ENCODE data around the gene MEX3D.
A peak's percentile ranks its signal among the peaks of the same experiment; 100 is the strongest.

The MEX3D gene

DNA sequence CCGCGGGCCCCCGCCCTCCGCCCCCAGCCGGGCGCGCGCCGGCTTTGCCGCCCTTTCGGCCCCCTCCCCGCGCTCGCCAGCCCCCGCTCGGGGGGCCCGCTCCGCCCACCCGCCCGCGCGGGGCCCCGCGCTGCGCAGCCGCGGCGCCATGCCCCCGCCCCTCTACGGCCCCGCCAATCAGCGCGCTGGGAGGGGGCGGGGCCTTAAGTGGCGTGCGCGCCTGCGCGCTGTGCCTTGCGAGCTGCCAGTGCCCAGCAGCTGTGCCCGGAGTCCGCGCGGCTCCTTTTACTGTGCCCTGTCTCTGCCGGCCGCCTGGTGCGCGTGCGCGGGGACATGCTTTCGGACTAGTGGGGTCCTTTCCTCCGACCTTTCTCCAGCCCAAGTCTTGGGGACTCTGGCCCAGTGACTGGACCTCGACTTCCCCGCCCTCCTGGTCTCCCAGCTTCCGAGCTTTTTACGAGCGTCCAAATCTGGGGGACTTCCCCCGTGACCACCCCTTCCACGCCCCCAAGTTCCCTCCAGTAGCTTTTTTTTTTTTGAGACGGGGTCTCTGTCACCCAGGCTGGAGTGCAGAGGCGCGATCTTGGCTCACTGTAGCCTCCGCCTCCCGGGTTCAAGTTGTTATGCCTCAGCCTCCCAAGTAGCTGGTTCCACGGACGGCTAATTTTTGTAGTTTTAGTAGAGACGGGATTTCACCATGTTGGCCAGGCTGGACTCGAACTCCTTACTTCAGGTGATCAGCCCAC is 24.8 kb upstream of the MEX3D start, which contains the start of gene MBD3:
TSS of gene MBD3 (minus strand) at position 111 of the 746 bp plus-strand sequence. CDS start 234 bp downstream, outside the sequence.
- DNase-seq, result peak; percentile 87

DNA sequence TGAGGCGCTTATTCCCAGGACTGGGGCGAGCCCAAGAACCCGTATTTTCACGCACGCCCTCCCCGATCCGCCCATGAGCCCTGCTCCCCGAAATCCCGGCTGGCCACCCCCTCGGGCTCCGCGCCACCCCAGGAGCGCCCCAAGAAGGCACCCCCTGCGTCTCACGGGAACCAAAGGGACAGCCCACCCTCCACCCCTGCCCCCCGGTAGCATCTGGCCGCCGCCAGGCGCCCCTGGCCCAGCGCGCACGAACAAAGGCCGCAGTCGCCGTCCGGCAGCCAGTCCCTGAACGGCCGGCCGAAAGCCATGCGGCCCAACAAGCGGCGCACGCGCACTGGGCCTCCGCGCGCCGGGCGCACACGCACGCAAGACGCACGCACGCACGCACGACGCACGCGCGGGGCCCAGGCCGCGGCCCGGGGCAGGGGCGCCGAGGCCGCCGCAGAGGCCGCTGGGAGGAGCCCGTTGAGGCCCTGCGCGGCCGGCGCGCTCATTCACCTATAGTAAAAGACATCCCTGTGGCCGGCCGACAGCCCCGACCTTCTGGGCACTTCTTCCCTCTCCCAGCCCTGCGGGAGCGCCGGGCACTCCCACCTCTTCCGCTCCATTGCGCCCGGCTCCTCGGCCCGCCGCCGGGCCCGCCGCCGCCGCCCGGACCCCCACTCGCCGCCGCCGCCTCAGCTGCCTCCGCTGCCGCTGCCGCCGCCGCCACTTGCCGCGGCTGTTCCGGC is 24.1 kb upstream of the MEX3D start:
- DNase-seq, result peak; percentile 66

DNA sequence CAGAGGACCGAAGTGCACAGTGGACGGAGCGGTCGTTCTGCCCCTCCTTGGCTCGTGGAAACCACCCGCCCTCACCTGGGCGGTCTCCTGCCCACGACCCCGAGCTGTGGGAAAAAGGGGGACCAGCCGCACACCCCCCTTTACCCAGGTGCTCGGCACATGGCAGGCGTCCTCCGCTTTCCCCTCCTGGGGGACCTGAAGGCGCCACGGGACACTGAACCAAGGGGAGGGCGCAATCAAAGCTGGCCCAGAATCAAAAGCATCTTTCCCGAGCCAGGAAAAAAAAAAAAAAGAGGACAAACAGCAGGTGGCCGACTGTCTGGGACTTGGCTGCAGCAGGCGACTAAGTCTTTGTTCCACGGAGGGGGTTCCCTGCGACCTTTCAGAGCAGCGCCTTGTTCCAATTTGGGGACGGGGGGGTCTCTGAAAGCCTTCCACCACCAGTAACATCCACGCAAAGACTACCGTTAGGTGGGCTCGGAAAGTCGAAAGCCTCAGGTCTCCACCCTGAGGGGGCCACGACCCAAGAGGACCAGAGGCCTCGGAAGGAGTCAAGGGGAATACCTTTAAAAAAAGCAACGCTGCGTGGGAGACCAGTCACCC is 23.4 kb upstream of the MEX3D start:
- DNase-seq, result peak; percentile 77

DNA sequence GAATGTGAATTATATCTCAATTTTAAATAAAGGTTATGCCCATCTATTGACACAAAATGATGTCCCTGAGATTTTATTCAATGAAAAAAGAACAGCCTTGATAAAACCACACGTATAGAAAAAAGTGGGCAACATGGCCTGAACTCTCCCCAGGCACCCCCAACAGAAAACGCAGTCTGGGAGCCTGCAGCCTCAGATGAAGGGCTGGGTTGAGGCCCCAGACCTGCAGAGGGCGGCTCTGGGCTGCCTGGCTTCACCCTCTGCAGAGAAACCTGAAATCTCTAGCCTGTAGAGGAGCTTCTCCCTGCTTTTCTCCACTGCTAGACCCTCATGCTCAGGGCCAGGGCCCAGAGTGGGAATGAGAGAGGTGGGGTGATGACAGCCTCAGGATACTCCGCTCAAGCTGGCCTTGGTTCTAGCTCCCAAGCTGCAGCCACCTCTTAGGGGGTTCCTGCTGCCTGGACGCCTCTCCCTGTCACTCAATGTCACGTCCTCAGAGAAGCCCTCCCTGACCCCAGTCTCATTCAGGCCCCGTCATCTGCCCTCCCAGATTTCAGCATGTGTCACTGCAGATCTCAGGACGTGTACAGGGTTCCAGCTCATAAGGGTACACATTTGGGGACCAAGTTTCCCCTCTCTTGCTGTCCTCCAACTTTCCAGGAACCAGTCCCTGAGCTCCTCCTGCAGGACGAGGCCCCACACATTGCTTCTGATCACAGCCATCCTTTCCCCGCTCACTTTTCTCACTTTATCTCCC is 22.7 kb upstream of the MEX3D start:
- peak; percentile 29 for DNase-seq

DNA sequence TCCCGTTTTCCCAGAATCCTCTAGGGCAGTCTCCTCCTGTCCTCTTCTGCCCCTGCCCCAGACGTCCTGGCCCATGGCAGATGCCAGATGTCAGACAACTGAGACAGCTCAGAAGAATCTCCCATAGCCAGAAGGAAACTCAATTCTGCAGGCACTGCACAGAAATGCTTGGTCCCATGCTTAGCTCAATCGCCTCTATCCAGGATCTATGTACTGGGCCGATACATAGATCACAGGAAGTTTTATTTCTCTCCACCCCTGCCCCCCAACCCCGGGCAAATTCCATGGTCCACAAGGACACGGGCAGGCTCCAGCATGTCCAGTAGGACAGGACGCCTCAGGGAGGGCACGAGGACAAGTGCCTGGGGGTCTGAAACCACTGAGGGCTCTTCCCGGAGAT is 19.7 kb upstream of the MEX3D start:
- DNase-seq, result no peak

DNA sequence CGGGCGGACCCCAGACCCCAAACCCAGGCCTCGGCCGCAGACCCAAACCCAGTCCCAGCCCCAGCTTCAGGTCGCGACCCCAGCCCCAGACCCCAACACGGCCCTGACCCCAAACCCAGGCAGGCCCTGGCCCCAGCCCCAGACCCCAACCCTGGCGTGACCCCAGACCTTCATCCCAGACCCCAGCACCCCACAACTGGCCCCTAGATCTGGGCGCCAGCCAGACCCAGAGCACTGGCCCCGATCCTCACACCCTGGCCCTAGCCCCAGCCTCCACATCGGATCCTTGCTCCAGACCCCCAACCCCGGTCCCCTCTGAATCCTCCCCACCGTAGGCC is 17.1 kb upstream of the MEX3D start:
- DNase-seq, result no peak

DNA sequence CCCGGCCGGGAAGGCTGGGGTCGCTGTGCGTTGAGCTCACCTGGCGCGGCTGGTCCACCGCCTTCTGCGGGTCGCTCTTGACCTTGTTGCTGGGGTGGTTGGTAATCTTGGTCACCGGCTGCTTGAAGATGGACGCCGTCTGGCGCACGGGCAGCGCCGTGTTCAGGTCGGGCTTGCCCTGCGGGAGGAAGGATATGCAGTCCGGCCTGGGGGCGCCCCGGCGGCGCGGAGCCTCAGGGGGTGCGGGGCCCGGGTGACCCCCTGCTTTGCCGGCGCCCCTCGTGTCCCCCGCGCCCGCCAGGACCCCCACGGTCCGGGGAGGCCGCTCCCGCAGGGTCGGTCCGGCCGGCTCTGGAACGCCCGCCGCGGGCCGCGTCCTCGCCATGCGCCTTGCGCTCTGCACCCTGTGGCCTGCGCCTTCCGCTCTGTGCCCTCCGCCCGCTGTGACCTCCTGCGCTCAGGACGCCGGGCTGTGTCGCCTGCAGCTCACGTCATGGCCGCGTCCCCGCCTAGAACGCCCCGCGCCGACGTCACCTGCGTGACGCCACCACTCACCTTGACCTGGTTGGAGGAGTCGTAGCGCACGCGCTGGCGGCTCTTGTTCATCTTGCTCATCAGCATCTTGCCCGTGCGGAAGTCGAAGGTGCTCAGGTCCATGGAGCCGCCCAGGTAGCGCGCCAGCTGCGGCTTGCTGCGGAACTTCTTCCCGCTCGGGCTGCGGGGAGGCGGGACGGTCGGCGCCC is 16.5 kb upstream of the MEX3D start:
- no peak for DNase-seq

DNA sequence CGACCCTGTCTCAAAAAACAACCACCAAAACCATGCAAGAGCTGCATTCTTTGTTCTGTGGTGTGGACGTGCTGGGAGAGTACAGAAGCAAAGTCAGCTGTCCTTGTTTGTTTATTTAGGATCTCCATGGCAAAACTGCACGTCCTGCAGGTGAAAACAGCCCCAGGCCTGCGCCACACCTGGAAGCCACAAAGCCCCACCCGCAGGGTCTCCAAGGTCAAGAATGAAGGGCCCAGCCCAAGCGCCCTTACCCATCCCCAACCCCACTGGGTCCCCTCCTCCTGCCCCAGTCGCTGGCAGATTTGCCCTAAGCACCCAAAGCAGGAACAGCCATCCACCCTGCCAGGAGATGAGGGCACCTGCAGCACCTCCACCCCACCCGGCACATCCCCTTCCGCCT is 14.1 kb upstream of the MEX3D start:
- no peak for DNase-seq

DNA sequence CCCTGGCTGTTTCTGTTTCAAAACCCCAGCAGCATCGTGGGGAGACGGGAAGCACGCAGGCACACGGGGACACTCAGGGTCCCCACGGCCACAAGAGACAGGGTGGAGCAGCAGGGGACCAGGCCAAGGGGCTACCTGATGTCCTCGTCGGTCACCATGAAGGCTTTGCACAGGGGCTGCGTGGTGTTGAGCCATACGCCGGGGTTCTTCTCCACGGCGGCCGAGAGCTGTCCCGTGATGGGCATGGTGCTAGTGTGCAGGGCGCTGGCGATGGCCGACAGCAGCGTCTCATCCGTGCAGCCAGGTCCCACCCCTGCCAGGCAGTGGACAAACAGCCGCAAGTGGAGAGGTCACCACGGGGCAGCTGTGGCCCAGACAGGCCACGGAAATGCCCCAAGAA is 12.8 kb upstream of the MEX3D start:
- DNase-seq, result no peak

DNA sequence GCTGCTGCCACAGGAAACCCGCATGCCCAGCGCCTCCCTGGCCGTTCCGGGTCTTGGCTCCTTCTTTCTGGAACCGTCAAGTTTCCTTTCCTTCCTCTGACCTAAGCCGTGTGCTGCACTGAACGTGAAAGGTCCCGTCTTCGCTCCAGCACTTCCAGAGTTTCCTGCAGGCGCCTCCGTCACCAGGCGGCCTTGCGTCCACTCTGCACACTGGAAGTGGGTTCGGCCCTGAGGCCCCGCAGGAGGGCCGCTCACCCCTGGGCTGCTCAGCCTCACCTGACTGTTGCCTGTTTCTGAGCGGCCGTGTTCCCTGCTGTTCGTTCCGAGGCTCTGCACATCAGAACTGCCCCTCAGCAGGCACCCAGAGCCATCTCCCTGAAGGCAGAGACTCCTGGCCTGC is 12.3 kb upstream of the MEX3D start:
- DNase-seq, result no peak

DNA sequence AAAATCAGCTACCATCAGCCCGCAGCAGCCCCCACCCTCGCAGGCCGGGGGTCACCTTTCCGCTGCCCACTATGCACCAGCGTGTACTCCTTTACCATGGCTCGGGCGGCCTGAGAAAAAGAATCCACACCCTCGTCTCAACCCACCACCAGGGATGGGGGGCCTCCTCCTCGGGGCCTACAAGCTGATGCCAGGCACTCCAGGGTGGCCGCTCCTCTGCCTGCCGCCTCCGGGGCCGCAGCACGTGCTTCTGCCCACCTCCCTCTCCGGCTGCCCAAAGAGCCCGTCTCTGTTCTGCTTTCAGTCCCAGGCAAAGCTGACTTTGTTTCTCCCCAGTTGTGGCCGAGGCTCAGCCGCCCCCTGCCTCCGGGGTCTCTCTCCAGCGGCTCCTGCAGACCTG is 11.1 kb upstream of the MEX3D start:
- DNase-seq, result no peak

DNA sequence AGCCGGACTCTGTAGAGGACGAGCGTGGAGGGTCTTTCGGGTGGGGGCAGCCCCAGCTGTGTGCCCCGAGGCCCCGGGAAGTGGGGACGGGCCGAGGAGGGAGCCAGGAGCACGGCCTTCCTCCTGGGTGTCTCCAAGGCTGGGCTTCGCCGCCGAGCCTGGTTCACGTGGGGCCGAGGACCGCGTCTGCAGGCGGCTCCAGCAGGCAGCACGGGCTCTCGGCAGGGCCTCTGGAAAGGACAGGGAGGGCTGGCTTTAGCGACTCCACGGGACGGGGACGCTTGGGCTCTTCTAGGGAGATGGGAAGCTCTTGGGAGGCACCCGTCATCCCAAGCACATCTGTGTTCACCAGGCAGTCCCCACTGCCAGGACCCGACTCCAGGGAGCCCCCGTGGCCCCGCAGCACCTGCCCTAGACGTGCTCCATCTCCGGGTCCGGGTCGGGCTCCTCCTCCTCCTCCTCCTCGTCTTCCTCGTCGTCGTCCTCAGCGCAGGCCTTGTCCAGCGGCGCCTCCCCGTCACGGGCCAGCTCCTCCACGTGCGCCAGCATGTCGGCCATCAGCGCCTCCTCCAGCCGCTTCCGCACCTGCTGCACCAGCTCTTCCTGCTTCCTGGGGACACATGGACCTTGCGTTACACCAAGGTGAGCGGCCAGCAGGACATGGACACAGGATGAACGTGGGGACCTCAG is 9.9 kb upstream of the MEX3D start:
- no peak for DNase-seq

DNA sequence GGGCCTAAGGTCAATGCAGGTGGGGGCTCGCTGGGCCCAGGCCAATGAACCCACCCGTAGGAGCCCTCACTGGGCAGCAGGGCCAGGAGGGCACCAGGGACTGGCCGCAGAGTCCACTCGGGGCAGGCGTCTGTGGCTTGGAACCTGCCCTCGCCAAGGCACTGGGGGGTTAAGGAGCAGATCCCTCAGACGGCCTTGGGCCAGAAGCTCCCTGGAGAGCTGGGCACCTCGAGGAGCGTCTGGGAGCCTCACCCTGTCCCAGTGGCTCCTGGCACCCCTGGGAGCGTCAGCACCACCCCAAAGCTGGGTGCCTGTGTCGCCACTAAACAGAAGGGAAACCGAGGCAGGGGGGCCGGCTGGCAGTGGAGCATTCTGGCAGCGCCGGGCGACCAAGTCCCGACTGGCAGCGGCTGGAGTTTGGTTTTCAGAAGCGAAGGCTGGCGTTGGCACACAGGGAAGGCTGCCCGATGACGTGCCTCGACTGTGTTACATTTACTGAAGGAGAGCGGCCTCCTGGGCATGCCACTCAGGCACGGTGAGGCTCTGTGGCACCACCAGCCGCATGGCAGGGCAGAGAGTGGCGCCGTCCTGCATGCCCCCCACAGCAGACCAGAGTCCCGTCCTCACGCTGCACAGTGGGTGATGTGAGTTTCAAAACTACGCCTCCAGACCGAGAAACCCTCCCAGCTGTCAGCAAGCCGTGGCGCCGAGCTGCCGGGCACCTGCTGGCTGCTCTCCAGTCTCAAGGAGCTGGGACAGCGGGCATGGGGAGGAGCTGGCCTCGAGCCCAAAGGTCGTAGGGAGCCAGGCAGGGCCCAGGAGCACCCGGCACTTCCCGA is 9.2 kb upstream of the MEX3D start:
- no peak for DNase-seq

DNA sequence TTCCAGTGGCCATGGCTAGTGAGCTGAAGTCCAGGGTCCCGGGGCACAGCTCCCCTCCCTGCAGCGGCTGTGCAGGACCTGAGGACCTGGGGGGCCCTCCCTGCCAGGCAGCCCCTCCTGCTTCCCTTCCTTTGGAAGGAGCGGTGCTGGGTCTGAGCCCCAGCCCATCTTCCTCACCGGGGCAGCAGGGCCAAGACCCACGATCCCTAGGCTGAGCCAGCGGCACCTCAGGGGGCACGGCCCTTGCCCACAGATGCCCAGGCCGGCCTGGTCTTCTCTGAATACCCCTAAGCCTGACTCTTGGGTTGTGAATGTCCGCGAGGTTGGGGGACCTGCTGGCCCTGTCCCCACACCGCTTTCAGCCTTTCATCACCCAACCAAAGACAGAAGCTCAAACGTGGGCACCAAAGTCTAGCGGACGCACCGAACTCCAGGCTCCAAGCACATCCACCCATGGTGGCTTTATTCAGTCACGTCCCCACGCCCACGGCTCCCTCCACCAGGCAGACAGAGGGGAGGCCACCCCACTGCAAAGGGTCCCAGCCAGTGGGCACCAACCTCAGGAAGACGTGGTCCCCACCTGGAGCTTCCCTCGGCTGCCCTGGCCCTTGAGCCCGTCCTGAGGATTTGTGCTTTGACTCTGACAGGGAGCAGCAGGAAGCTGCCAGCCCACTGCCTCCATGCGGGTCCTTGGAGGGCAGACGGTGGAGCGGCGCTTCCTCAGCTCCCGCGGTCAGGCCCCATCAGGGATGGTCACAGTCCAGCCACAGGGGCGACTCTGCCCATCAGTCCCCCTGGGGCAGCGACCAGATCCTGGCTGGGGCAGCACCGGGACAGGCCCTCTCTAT is 8.3 kb upstream of the MEX3D start:
- no peak for DNase-seq

DNA sequence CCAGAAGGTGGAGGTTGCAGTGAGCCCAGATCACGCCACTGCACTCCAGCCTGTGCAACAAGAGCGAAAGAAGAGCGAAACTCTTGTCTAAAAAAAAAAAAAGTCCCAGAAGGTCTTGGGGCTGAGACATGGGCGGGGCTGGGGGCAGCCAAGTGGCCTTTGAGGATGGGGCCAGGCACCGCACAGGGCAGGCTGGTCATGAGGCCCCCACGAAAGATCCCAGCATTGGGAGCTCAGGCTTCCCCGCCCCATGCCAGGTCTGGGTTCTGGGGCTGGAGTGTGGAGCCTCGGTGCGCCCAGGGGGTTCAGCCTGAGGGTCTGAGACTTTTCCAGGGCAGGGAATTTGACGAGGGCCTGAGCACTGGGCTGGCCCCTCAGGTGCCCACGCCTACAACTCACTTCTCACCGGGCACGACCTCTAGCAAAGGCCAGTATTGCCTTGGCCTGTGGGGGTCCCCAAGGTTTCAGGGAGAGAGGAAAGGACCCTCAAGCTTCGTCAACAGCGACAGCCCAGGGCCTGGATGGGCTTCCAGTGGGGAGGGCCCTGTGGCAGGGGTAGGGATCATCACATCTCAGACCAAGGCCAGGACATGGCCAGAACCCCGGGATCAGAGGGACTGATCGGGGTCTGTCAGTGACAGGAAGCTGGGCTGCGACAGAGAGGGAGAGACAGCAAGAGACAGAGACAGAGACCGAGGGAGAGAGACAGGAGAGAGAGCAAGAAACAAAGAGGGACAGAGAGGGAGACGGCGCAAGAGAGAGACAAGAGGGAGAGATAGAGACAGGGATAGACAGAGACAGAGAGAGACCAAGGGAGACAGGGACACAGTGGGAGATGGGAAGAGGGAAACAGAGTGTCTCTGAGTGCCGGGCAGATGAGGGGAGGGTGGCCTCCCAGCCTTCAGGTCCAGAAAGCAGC is 7.5 kb upstream of the MEX3D start:
- no peak for DNase-seq

DNA sequence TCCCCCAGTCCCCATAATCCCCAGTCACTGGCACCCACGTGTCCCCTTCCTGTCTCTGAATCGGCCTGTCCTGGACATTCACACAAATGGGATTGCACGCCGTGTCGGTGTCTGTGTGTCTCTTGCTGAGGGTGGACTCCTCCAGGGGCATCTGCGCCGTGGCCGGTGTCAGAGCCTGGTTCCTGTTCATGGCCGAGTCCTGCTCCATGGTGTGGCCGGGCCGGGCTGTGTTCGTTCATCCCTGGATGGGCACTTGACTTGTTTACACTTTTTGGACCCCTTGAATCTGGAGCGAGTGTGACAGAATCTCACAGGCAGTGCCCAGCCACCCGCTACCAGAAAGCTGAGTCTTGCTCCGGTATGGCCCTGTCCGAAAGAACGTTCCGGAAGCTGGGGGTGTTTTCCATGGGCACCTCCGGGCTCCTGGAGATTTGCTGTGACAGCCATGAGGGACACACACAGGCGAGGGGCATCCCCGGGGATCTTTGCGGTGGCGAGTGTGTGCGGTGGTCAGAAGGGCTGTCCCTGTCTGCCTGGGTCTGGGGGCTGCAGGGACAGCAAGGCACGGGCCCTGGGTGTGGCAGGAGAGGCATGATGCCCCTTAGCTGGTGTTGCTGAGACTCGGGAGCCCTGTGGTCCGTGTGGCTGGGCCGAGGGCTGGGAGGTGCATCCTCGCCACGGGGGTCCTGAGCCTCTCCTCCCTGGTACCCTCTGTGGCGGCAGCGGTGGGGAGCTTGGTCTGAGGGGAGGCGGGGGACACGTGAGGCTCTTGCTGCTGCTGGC is 6.4 kb upstream of the MEX3D start:
- DNase-seq, result no peak

DNA sequence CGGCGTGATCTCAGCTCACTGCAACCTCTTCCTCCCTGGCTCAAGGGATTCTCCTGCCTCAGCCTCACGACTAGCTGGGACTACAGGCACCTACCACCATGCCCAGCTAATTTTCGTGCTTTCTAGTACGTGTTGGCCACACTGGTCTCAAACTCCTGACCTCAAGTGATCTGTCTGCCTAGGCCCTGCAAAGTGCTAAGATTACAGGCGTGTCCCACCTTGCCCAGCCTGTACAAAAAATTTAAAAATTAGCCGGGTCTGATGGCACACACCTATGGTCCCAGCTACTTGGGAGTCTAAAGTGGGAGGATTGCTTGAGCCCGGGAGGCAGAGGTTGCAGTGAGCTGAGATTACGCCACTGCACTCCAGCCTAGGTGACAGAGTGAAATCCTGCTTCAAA is 4.7 kb upstream of the MEX3D start:
- no peak for DNase-seq

DNA sequence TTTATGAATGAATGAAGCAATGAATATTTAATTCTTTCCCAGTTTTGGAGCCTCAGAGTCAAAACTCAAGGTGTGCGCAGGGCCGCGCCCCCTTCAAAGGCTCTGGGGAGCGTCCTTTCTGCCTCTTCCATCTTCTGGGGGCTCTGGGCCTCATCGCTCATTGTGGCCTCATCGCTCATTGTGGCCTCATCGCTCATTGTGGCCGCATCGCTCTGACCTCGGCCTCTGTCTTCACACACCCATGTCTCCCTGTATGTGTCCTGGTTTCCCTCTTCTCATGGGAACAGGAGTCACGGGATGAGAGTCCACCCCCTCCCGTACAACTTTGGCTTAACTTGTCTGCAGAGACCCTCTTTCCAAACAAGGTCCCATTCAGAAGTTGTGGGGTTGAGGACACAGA is 3.2 kb upstream of the MEX3D start:
- no peak for DNase-seq
